ENCODE measurements around the gene ENG.
"Not testable (repeated sequence)": the region's sequence is repeated elsewhere in the genome, so short reads cannot be mapped to it uniquely, and the experiment has no call there.

ENG gene

DNA sequence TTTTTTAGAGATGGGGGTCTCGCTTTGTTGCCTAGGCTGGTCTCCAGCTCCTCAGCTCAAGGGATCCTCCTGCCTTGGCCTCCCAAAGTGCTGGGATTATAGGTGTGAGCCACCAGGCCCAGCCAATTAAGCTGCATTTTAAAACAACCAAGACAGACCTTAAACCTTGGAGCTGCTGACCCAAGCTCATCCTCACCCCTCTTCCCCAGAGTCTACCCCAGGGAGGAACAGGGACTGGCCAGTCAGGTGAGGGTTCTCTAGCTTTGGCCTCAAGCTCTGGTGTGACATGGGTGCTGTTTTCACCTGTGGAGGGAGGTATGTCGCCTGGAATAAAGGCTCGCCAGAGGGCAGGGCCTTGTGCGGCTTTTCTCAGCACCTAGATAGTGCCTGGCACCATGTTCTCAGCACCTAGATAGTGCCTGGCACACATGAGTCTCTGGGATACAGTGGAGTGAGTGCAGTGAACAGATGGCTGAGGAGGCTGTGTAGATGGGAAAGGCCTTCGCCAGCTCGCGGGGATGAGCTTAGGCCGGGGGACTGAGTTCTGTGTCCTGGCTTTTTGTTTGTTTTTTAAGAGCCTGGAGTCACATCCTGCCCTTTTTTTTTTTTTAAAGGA is 61.3 kb downstream of the ENG start:
- DNase-seq (ENCODE audit: low spot score) = no peak

DNA sequence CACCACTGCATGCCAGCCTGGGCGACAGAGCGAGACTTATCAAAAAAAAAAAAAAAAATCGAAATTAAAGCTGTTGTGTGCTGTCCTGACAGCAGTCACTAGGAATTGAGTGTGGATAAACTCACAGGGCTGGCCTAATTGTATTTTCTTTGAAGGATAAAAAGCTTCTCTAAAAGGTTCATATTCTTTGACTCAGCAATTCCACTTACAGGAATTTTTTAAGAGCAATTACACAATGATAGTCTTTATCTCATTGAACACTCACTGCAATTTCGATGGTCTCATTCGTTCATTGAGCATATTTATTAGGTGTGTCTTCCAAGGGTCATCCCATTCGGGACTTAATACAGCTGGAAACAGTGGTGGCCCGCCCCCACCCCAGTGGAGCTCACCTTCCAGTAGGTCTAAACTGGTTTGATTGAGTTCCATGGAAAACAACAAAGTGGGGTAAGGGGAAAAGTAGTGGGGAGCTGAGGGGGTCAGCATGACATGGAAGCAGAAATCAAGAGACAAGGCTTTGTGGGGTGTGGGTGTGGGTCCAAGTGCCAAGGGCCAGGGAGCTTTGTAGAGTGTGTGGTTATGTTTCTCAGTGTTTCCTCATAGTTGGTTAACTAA is 61.9 kb downstream of the ENG start:
- no peak for DNase-seq (ENCODE audit: low spot score)

DNA sequence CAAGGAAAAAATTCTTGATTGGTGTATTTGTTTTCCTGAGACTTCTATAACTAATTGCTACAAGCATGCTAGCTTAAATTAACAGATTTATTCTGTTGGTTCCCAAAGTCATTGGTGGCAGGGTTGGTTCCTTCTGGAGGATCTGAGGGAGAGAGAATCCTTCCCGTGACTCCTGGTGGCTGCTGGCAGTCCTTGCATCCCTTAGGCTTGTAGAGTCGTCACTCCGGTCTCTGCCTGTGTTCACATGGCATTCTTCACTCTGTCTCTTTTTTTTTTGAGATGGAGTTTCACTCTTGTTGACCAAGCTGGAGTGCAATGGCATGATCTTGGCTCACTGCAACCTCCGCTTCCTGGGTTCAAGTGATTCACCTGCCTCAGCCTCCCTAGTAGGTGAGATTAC is 63.4 kb downstream of the ENG start:
- DNase-seq (ENCODE audit: low spot score) = no peak

DNA sequence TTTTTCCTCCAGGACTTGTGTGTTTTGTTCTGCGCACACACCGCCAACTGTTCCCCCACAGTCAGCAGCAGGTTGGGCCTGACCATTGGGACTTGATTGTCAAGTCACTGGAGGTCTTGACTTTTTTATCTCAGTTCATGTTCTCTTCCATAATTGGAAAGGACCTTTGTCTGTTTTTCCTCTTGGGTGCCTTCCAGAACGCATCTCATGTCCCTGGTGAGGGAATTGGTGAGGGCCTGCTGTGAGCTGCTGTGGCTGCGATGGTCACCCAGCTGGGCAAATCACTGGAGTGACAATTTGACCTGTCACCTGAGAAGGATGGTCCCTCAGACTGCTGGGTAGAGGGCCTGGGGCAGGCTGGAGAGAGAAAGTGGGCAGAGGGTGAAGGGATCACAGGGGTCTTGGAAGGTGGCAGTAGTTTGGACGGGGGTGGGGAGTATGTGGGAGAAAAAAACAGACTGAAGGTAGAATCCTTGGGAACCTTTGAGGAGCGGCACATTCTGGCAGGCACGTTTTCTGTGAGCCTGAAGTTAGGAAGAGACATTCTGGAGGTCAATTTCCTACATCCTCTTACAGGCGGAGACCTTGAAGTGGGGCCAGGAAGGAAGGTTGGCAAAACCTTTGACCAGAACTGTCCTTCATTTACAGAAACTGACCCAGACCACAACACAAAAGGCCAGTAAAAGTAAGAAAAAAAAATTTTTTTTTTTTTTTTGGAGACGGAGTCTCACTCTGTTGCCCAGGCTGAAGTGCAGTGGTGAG is 64.2 kb downstream of the ENG start:
- no peak for DNase-seq (ENCODE audit: low spot score)

DNA sequence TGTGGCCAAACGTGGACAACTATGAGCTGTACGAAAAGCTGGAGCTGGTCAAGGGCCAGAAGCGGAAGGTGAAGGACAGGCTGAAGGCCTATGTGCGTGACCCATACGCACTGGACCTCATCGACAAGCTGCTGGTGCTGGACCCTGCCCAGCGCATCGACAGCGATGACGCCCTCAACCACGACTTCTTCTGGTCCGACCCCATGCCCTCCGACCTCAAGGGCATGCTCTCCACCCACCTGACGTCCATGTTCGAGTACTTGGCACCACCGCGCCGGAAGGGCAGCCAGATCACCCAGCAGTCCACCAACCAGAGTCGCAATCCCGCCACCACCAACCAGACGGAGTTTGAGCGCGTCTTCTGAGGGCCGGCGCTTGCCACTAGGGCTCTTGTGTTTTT is 65.3 kb downstream of the ENG start:
- DNase-seq (ENCODE audit: low spot score) = no peak

DNA sequence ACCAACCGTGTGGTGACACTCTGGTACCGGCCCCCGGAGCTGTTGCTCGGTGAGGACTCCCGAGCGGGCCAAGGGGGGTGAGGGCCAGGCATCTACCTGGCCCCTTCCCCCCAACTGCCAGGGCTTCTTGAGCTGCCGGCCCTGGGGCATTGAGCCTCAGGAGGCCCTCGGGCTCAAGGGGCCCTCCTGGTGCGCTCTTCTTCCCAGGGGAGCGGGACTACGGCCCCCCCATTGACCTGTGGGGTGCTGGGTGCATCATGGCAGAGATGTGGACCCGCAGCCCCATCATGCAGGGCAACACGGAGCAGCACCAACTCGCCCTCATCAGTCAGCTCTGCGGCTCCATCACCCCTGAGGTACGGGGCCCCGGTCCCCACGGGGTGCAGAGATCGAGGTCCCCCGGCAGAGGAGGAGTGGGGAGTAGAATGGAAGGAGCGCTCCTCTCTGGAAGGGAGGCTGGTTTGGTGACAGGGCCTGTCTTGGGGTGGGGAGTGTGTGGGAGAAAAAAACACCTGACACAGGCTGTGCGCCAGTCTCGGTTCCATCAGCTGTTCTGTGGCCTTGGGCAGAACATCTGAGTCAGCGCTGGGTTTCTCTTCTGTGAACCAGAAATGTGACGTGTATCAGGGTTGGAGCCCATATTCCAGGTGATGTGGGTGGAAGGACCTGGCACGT is 66.0 kb downstream of the ENG start:
- no peak for DNase-seq (ENCODE audit: low spot score)

DNA sequence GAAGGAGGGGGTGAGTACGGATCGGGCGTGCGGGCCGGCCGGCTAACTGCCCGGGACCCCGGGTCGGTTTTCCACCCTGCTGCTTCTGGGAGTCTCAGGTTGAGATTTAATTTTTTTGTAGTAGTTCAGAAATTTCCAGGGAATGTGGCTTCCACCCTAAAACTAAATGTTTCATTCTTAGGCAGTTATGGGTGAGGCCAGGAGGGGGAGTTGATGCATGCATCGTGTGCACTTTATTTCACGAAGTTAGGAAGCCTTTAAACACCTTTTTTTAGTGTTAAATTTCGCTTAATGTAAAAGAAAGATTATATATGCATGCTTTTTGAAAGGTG is 67.7 kb downstream of the ENG start:
- no peak for DNase-seq (ENCODE audit: low spot score)

DNA sequence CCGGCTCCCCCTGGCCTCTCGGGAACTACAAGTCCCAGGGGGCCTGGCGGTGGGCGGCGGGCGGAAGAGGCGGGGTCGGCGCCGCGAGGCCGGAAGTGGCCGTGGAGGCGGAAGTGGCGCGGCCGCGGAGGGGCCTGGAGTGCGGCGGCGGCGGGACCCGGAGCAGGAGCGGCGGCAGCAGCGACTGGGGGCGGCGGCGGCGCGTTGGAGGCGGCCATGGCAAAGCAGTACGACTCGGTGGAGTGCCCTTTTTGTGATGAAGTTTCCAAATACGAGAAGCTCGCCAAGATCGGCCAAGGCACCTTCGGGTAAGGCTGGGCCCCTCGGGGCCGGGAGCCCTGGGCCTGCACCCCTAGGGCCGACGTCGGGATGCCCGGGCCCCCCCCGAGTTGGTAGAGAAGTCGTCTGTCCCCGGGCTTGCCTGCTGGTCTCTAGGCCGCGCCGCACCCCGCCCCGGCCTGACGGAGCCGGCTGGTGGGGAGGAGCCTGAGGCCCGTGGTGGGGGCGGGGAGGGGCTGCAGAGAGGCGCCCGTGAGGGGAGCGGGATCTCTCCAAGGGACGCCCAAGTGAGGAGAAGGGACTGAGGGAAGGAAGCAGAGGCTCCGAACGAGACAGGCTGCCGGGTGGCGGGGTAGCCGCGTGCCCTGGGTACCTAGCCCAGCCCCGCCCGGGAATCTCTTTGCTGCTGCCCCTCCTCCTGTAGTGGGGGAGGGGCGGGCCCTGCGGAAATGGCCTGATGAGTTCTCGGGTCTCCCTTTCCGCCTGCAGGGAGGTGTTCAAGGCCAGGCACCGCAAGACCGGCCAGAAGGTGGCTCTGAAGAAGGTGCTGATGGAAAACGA is 68.3 kb downstream of the ENG start, which contains the start of gene CDK9:
CDK9 (plus strand) TSS at position 102 of the 840 bp plus-strand sequence; CDS start at position 217, 115 bp downstream.
- peak; percentile 90 for DNase-seq (ENCODE audit: low spot score)

DNA sequence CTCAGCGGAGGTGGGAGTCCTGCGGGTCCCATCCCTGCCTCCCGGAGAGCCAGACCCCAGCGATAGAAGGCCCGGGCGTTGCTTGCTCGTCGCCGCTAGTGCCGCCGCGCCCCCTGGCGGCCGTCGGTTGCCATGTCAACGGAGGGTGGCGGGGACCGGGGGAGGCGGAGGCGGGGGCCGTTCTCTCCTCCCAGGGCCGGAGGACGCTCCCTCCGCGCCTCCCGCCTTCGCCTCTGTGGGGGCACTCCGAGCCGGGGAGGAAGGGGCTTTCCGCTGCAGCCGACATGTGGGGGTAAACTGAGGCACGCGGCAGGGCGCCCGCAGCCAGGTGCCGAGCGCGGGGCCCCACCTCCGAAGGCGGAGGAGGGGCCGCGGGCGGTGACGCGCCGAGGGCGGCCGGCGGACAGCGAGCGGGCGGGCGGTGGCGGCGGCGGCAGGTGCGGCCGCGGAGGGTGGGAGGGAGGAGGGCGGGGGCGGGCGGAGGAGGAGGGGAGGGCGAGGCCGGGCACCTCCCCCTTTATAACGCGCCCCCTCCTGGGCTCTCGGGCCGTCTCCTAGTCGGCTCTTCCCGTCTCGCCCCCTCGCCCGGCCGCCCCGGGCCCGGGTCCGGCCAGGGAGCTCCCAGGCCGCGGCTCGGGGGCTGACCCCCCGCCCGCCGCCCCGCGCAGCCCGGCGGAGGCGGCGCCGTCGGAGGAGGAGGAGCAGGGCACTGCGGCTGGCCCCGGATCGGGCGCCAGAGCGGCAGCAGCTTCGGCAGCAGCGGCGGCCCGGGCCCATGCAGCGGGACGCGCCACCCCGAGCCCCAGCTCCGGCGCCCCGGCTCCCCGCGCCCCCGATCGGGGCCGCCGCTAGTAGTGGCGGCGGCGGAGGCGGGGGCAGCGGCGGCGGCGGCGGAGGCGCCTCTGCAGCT is 69.2 kb downstream of the ENG start:
- DNase-seq (ENCODE audit: low spot score) = peak; percentile 86

DNA sequence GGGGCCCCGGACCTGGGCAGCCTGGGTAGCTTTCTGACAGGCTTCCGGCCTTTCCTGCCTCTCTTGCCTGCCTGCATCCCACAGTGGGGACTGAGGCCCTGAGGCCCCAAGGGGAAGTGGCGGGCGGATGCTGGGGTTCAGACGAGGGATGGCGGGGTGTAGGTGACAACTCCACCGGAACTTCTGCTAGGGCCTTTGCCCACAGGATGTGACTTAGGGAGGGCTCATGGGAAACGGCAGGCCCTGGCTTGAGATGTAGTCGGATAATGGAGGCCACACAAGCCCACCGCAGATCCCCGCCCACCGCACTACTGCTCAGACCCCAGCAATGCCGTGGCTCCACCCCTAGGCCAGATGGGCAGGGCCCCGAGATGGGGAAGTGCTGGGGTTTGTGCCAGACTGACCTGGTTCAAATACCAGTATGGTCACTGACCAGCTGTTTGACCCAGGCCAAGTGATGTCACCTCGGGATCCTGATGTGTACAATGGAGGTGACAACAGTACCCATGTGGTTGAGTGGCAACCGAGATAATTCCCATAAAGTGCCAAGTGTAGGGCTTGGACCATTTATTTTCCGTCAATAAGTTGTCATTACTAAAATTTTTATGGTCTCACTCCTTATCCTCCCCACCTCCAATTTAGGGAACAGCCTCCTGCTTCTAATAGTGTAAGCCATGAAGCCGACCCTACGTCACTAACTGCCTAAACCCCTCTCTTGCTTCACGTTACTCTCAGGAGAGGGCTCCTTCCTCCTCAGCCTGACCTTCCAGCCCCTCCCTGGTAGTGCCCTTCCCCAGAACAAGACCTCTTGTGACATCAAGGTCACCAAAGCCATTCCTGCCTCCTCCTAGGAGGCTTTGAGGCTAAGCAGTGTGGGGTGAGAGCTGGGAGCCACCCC is 71.1 kb downstream of the ENG start:
- peak; percentile 77 for DNase-seq (ENCODE audit: low spot score)

DNA sequence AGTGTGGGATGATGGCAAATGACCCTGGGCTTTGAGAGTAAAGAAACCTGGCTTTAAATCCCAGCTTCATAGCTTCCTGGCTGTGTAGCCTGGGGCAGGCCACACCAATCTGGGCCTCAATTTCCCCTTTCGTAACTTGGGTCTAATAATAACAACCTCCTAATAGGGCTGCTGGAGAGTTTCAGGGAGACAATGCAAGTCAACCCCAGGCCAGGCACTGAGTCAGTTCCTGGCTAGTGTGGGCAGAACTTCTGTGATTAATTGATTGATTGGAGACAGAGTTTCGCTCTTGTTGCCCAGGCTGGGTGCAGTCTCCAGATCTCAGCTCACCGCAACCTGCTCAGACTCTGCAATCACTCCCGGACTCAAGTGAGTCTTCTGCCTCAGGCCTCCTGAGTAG is 72.7 kb downstream of the ENG start:
- DNase-seq (ENCODE audit: low spot score) = no peak

DNA sequence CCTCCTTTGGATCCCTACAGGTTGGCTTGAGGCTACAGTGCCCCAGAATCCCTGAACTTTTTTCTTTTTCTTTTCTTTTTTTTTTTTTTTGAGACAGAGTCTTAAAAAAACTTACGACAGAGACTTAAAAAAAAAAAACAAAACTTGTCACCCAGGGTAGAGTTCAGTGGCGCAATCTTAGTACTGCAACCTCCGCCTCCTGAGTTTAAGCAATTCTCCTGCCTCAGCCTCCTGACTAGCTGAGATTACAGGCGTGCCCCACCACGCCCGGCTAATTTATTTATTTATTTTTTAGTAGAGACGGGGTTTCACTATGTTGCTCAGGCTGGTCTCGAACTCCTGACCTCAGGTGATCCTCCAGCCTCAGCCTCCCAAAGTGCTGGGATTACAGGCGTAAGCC is 73.5 kb downstream of the ENG start:
- not testable (repeated sequence) for DNase-seq (ENCODE audit: low spot score)

DNA sequence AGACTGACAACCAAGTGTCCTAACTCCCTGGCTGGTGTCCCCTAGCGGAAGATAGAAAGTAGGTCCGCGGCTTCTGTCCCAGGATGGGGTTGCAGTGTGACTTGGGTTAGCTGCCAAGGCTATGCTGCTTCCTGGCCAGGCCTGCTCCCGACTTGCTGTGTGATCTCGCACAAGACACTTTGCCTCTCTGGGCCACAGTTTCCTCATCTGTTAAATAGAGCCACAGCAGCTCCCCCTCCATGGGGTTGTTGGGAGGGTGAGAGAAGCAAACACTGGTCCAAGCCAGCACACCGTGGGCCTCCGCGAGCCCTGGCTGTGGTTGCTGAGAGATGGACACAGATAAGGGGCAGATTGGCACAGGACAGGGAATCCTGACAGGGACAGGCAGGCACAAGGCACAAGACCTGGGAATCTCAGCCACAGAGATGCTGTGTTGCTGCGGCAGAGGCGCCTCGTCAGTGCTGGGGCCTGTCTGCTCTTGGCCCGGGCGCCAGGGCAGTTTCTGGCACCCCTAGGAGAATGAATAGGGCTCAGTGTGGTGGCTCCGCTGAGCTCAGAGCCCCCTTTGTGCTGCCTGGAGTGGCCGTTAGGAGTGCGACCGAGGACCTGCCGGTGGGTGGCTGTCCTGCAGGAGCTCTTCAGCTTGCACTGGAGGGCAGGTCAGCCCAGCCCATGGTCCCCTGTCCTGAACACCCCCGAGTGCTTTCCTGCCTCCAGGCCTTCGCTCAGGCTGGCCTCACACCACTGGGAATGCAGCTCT is 74.2 kb downstream of the ENG start:
- no peak for DNase-seq (ENCODE audit: low spot score)

DNA sequence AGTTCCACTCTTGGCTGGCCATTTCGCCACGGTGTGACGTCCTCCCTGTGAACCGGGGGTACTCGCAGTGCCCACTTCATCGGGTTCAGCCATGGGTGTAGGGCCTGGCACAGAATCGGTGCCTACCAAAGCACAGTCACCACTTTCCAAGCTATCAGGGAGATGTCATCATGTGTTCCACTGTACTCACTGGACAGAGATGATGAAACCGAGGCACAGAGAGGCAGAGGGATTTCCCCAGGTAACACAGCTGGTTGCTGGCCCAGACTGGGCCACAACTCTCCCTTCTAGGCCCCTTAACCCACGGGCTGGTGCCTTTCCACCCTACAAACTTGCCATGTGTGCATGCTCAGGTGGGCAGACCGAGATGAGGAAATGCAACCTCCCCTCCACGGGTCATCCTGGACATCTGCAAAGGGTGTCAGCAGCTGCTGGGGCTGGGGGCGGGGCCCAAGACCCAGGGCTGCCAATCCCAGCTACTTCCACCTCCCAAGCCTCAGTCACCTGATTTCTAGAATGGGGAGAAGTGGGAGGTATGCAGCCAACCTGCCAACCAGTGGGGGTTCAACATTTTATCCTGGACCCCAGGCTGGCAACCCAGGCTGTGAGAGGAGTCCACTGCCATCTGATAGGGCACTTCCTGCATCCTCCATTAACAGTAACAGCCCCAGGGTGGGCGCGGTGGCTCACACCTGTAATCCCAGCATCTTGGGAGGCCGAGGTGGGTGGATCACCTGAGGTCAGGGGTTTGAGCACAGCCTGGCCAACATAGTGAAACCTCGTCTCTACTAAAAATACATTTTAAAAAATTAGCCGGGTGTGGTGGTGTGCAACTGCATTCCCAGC is 75.1 kb downstream of the ENG start:
- DNase-seq (ENCODE audit: low spot score) = peak; percentile 52

DNA sequence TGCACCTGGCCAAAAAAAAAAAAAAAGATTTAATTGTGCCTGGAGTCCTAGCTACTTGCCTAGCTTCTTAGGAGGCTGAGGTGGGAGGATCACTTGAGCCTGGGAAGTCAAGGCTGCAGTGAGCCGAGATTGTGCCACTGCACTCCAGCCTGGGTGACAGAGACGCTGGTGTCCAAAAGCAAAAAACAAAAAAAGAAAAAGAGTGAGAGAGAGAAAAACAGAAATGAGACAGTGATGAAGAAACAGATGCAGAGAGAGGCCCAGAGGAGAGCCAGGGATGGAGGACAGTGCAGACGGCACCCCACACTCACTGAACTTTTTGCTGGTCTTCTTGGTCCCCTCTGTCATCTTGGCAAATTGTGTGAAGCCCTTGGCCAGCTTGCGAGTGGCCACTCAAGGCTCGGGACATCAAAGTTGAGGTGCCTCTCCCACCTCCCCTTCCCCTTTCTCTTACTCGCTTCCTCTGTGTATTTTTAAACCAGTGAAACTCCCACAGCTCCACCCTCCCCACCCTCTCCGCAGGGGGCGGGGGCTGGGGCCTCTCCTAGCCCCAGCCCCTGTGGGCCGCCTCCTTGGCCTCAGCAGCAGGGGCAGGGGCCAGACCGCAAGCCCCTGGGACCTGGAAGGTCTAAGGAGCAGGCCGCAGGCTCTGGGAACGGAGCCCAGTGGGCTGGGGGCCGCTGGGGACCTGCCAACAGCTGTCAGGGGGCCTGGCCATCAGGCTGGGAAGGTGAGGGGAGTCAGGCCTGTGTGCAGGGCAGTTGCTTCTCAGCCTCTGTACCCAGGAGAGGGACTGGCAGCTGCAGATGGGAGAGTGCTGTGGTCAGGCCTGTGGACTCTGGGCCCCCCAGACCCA is 76.0 kb downstream of the ENG start, which contains the start of gene SH2D3C:
SH2D3C (minus strand) TSS at position 387 of the 856 bp plus-strand sequence; CDS start at position 348, 39 bp downstream.
- DNase-seq (ENCODE audit: low spot score) = peak; percentile 45

DNA sequence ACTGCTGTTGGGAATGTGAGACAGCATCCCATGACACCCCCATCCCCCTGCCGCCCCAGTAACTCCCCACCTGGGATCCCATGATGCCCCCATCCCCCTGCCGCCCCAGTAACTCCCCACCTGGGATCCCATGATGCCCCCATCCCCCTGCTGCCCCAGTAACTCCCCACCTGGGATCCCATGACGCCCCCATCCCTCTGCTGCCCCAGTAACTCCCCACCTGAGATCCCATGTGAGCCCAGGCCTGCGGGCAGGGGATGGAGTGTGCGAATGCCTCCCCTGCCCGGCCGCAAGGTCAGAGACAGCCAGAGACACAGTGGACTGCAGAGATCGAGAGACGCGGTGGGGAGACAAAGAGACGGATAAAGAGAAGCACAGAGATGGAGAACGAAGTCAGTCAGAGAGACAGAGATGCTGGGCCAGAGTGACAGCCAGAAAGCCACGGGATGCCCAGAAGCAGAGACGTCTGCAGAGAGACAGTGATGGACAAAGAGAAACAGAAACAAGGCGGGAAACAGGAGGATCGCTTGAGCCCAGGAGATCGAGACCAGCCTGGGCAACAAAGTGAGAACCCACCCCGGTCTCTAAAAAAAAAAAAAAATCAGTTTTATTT is 77.0 kb downstream of the ENG start:
- no peak for DNase-seq (ENCODE audit: low spot score)

DNA sequence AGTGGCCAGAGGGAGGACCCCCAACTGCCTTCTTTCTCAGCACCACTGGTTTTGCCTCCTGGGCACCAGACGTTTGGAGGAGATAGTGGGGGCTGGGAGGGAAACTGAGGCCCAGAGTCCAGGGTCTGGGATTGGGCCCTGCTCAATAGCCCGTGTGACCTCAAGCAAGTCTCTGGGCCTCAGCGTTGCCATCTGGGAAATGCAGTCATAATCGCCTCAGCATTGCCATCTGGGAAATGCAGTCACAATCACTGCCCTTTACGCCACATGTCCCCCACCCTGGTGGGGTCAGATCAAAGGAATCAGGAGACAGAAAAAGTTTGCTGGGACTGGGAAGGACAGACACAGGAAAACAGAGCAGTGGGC is 77.6 kb downstream of the ENG start:
- DNase-seq (ENCODE audit: low spot score) = no peak

Data from CD4-positive, alpha-beta T cell treated with Interleukin-6 at 100 ng/mL for 8 hours (primary cell).